C4-2B (cell line): Measurements from ENCODE around the gene CALHM3.
"Not testable (repeated sequence)": the region's sequence is repeated elsewhere in the genome, so short reads cannot be mapped to it uniquely, and the experiment has no call there.

ENCODE experiments used
- ZFX ChIP-seq: fragments of 450-650 bp; IDR thresholded peaks from 2 replicates; pipeline ENCODE4 v1.6.1; 2017
- TF ChIP-seq, protein P1 (sequence below): fragments of 450-650 bp; conservative IDR thresholded peaks from 2 replicates; pipeline ENCODE4 v1.5.1; 2017; ENCODE audit warnings: mild to moderate bottlenecking

DNA sequence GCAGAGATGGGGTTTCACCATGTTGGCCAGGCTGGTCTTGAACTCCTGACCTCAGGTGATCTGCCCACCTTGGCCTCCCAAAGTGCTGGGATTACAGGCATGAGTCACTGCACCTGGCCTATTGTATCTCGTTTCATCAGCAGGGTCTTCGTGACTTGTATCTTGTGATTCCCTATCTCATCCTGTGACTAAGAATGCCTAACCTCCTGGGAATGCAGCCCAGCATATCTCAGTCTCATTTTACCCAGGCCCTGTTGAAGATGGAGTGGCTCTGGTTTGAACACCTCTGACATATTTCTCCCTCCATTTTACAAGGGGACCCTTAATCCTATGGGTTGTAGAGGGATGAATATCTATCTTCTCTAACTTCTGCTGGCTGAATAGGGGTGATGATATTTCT is 48.4 kb upstream of the CALHM3 start:
- TF ChIP-seq, protein P1, sequence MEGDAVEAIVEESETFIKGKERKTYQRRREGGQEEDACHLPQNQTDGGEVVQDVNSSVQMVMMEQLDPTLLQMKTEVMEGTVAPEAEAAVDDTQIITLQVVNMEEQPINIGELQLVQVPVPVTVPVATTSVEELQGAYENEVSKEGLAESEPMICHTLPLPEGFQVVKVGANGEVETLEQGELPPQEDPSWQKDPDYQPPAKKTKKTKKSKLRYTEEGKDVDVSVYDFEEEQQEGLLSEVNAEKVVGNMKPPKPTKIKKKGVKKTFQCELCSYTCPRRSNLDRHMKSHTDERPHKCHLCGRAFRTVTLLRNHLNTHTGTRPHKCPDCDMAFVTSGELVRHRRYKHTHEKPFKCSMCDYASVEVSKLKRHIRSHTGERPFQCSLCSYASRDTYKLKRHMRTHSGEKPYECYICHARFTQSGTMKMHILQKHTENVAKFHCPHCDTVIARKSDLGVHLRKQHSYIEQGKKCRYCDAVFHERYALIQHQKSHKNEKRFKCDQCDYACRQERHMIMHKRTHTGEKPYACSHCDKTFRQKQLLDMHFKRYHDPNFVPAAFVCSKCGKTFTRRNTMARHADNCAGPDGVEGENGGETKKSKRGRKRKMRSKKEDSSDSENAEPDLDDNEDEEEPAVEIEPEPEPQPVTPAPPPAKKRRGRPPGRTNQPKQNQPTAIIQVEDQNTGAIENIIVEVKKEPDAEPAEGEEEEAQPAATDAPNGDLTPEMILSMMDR: not testable (repeated sequence)
- TF ChIP-seq ZFX: not testable (repeated sequence)
